Spleen (tissue), 11 donors: Measurements from ENCODE around the gene MMD. TPM values are rescaled to one million over a fixed set of nuclear protein-coding genes. Genes with fewer than 3 reads are reported as not detected.

ENCODE experiments used
- DNase-seq: peaks from one replicate; pipeline ENCODE4 v3.0.0-alpha.2; 2020
- H3K27ac ChIP-seq, 8 donors: fragments of 200-600 bp; sonication (generic) in 7 of 8; 1 replicate in 4 of 8; 2 replicates in 4 of 8; pipeline versions ENCODE4 v1.5.0 to v1.8.0; 2016 to 2021; ENCODE audit warnings: inconsistent platforms in 4 of 8, mild to moderate bottlenecking in 4 of 8, moderate library complexity in 1 of 8
- H3K27me3 ChIP-seq, 7 donors: fragments of 200-600 bp; sonication (generic) in 6 of 7; replicated peaks in 1 of 7; 1 replicate in 4 of 7; 2 replicates in 3 of 7; pipeline versions ENCODE4 v1.5.0 to v1.8.0; 2016 to 2021; ENCODE audit warnings: inconsistent platforms in 3 of 7, mild to moderate bottlenecking in 1 of 7
- H3K36me3 ChIP-seq, 6 donors: fragments of 200-600 bp; sonication (generic) in 5 of 6; 1 replicate in 4 of 6; 2 replicates in 2 of 6; pipeline versions ENCODE4 v1.5.0 to v1.8.0; 2016 to 2021; ENCODE audit warnings: inconsistent platforms in 2 of 6
- H3K4me1 ChIP-seq, 6 donors: fragments of 200-600 bp; sonication (generic) in 5 of 6; 1 replicate in 3 of 6; 2 replicates in 3 of 6; pipeline versions ENCODE4 v1.5.0 to v1.8.0; 2016 to 2021; ENCODE audit warnings: inconsistent platforms in 3 of 6
- H3K4me3 ChIP-seq, 8 donors: fragments of 200-600 bp; sonication (generic) in 7 of 8; 1 replicate in 4 of 8; 2 replicates in 4 of 8; pipeline versions ENCODE4 v1.5.0 to v1.8.0; 2016 to 2021; ENCODE audit warnings: inconsistent platforms in 4 of 8, mild to moderate bottlenecking in 4 of 8, moderate library complexity in 2 of 8
- H3K9me3 ChIP-seq, 8 donors: fragments of 200-600 bp; sonication (generic) in 7 of 8; 1 replicate in 4 of 8; 2 replicates in 4 of 8; pipeline versions ENCODE4 v1.5.0 to v1.8.0; 2016 to 2021; ENCODE audit warnings: inconsistent platforms in 4 of 8
- CTCF ChIP-seq, 11 experiments: fragments of 200-600 bp in 7 of 11; fragments of 450-650 bp in 4 of 11; sonication (generic) in 4 of 11; IDR thresholded peaks in 8 of 11; conservative IDR thresholded peaks in 3 of 11; 1 replicate in 7 of 11; 2 replicates in 4 of 11; pipeline versions ENCODE4 v1.4.0 to v1.8.0; 2016 to 2021; ENCODE audit warnings: antibody characterized with exemption in 11 of 11, inconsistent platforms in 4 of 11, mild to moderate bottlenecking in 1 of 11
- POLR2A ChIP-seq, 3 donors: fragments of 450-650 bp; IDR thresholded peaks; one replicate each; pipeline ENCODE4 v1.5.1; 2017; ENCODE audit warnings: antibody characterized with exemption in 3 of 3, mild to moderate bottlenecking in 1 of 3
- POLR2AphosphoS5 ChIP-seq, 3 donors: sonication (generic); formaldehyde crosslinking; IDR thresholded peaks; one replicate each; pipeline ENCODE4 v1.5.1; 2017; ENCODE audit warnings: antibody characterized with exemption in 3 of 3
- WGBS, 5 donors: extraction: QIAGEN DNeasy Blood & Tissue Kit in 3 of 5; methylation state at CpG; one replicate each; pipeline versions ENCODE4 v1.1.5 to v1.1.7; 2013 to 2018; 5-methylcytosine and 5-hydroxymethylcytosine counted together
- intact Hi-C: fragments of 100-400 bp; cut with DNase I; formaldehyde crosslinking; loops from one replicate; pipeline ENCODE4 v1.15.0; 2023; ENCODE audit warnings: low total_unique reads
- polyA plus RNA-seq, 3 donors: library from polyadenylated mRNA; stranded (reverse); fragments of 200-250 nt; gene quantifications; one replicate each; pipeline ENCODE4 v1.2.1, GENCODE V29; 2013
- total RNA-seq, 7 donors: library from RNA; depleted of rRNA in 3 of 7; stranded (reverse); fragments of >200 nt in 3 of 7; fragmentation: NEBNext Ultra II Directional in 4 of 7; extraction: Animal tissue kit (Norgen Biotek cat#: 25700) in 4 of 7; gene quantifications; one replicate each; pipeline versions ENCODE4 v1.1.0 to v1.2.1, GENCODE V29; 2016 to 2021
- donor health status: healthy with polysubstance abuse.
- donor health status: DM: no; HTN: no; CAD: no; lungs with moderate emphysema.
- donor health status: DM: no; HTN: no; CAD: no.
- donor health status: Bipolar disorder and iron deficiency.
- donor health status: healthy.
- donor health status: DM: no; HTN: no; CAD: no.
- donor health status: DM: yes; HTN: yes; CAD: no.

The MMD gene
- total and polyA plus RNA-seq, 10 donors, result 18.6 to 47.9 (median 37.4) TPM

DNA sequence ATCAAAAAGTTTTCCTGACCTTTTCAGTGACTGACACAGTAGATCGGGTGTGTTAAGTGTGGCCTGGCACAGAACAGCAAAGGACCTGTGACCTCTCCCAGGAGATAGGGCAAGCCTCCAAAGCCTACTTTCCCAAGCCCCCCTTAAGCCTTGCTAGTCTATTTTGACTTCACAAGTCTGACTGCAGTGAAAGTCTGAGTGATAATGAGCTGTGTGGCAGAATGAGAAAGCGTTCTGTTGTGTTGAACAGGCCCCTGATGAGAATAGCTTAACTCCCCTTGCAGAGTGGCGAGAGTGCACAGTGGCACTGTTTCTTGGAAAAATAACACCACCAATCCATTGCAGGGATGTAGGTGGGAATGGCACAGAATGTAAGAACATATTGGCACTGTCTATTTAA lies 32.8 kb downstream of the MMD start:
- TF ChIP-seq CTCF (IDR thresholded peaks at IDR 0.05 in 8 of 11, conservative IDR thresholded peaks at IDR 0.05 in 3 of 11), result no peak
- no peak for TF ChIP-seq POLR2AphosphoS5 (IDR thresholded peaks at IDR 0.05)
- TF ChIP-seq POLR2A (IDR thresholded peaks at IDR 0.05), result no peak
- Histone ChIP-seq H3K9me3 (no peaks in the 10 kb centered on the region), H3K4me3 (no peak overlapping the region), H3K36me3 (peaks cover 0 to 21% (median 3%) of the 10 kb centered on the region in 6 donors), H3K4me1 (no peaks in the 10 kb centered on the region), H3K27ac (no peak overlapping the region), H3K27me3 (no peaks in the 10 kb centered on the region)
- intact Hi-C loops, result no loop called here
- no peak for DNase-seq
- 80 to 90% (median 81%) methylated on average over 3 of the region's 3 CpGs for WGBS, 5 donors

GRCh38 chr17:55386796-55387332 lies 34.8 kb downstream of the MMD start:
- Histone ChIP-seq H3K36me3 (peaks cover 0 to 1% (median 0%) of the 10 kb centered on the region in 6 donors), H3K4me3 (no peak overlapping the region), H3K9me3 (no peaks in the 10 kb centered on the region), H3K27me3 (no peaks in the 10 kb centered on the region), H3K27ac (no peak overlapping the region), H3K4me1 (no peaks in the 10 kb centered on the region)
- TF ChIP-seq POLR2A (IDR thresholded peaks at IDR 0.05) (no peak), CTCF (IDR thresholded peaks at IDR 0.05 in 8 of 11, conservative IDR thresholded peaks at IDR 0.05 in 3 of 11) (no peak), POLR2AphosphoS5 (IDR thresholded peaks at IDR 0.05) (no peak)
- 78 to 90% (median 88%) methylated on average over 3 of the region's 3 CpGs for WGBS, 5 donors
- intact Hi-C loops, result no loop called here
- DNase-seq, result no peak

DNA sequence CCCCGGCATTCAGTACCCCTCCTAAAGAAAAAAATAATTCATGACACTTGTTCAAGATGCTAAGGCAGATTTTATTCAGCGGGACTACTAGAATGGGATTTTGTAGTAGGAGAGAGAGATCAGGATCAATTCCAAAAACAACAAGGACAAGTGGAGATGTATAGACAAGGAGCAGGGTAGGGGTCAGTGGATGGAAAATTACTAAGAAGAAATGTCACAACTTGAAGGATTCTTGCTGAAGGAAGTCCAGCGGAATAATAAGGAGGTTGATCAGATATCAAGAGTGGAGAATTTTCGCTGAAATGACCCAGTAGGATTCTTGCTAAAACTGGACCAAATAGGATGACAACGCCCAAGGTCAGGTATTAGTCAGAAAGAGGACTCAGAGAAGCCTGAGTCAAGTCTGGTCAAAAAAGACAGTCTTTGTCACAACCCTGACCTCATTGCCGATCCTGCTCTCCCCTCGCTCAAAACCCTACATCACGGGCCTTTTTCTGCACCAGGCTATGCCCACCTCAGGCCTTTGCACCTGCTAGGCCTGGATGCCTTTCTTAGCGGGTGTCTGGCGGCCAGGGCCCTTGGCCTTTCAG lies 36.9 kb downstream of the MMD start:
- Histone ChIP-seq H3K4me3 (no peak overlapping the region), H3K27me3 (no peaks in the 10 kb centered on the region), H3K36me3 (no peaks in the 10 kb centered on the region), H3K27ac (no peak overlapping the region), H3K4me1 (no peaks in the 10 kb centered on the region), H3K9me3 (no peaks in the 10 kb centered on the region)
- WGBS, 5 donors, result 73 to 91% (median 83%) methylated on average over 10 of the region's 10 CpGs
- intact Hi-C loops, result no loop called here
- TF ChIP-seq POLR2AphosphoS5 (IDR thresholded peaks at IDR 0.05) (no peak), CTCF (IDR thresholded peaks at IDR 0.05 in 8 of 11, conservative IDR thresholded peaks at IDR 0.05 in 3 of 11) (no peak), POLR2A (IDR thresholded peaks at IDR 0.05) (no peak)
- DNase-seq, result no peak

- no peak overlapping the region for H3K27ac ChIP-seq
- no peaks in the 10 kb centered on the region for H3K4me1 ChIP-seq
- no peak for TF ChIP-seq POLR2AphosphoS5 (IDR thresholded peaks at IDR 0.05)
- no peak for TF ChIP-seq CTCF (IDR thresholded peaks at IDR 0.05 in 8 of 11, conservative IDR thresholded peaks at IDR 0.05 in 3 of 11)
- no peak for TF ChIP-seq POLR2A (IDR thresholded peaks at IDR 0.05)
- no peaks in the 10 kb centered on the region for H3K27me3 ChIP-seq
- H3K4me3 ChIP-seq, result no peak overlapping the region
- 65 to 76% (median 74%) methylated on average over 6 to 7 of the region's 7 CpGs for WGBS, 5 donors
- intact Hi-C loops, result no loop called here
- H3K9me3 ChIP-seq, result no peaks in the 10 kb centered on the region
- no peak for DNase-seq
- no peaks in the 10 kb centered on the region for H3K36me3 ChIP-seq
Observed at GRCh38 chr17:55383771-55384642, 37.6 kb downstream of the MMD start.
